ENCODE data around the gene PLA2G6. TPM values are rescaled to one million over a fixed set of nuclear protein-coding genes. Genes with fewer than 3 reads are reported as not detected.

Gene PLA2G6
- total RNA-seq, 4 donors from 2014 or later, result 29.2 to 129 (median 44.1) TPM

- TF ChIP-seq, protein P1, sequence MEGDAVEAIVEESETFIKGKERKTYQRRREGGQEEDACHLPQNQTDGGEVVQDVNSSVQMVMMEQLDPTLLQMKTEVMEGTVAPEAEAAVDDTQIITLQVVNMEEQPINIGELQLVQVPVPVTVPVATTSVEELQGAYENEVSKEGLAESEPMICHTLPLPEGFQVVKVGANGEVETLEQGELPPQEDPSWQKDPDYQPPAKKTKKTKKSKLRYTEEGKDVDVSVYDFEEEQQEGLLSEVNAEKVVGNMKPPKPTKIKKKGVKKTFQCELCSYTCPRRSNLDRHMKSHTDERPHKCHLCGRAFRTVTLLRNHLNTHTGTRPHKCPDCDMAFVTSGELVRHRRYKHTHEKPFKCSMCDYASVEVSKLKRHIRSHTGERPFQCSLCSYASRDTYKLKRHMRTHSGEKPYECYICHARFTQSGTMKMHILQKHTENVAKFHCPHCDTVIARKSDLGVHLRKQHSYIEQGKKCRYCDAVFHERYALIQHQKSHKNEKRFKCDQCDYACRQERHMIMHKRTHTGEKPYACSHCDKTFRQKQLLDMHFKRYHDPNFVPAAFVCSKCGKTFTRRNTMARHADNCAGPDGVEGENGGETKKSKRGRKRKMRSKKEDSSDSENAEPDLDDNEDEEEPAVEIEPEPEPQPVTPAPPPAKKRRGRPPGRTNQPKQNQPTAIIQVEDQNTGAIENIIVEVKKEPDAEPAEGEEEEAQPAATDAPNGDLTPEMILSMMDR (IDR thresholded peaks at IDR 0.05; ENCODE audit: low read depth), result no peak
These were observed 29.9 kb upstream of the PLA2G6 start for GRCh38 chr22:38211556-38211955.

GRCh38 chr22:38208551-38208968 is 26.9 kb upstream of the PLA2G6 start:
- TF ChIP-seq, protein P1 (IDR thresholded peaks at IDR 0.05; ENCODE audit: low read depth), result no peak

DNA sequence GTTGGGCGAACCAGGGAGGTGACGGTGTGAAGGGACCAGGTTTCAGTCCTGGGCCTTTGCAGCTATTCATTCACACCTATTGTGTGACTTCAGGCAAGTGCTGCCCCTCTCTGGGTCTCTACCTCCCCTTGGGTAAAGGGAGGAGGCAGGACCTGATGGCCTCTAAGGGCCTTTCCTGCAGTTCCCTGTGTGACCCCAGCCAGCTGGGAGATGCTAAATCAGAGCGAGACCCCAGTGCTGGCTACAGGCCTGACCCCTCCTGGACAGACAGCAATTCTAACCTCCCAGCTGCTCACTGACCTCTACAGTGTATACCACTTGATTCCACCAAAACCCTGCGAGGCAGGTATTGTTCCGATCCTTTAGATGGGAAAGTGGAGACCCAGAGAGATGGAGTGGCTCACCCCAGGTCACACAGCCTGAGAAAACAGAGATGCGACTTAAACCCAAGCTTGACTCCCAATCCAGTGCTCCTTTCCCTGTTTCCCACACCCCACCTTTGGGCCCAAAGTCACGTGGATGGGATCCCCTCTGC is 26.3 kb upstream of the PLA2G6 start:
- TF ChIP-seq, protein P1 (IDR thresholded peaks at IDR 0.05; ENCODE audit: low read depth), result no peak

DNA sequence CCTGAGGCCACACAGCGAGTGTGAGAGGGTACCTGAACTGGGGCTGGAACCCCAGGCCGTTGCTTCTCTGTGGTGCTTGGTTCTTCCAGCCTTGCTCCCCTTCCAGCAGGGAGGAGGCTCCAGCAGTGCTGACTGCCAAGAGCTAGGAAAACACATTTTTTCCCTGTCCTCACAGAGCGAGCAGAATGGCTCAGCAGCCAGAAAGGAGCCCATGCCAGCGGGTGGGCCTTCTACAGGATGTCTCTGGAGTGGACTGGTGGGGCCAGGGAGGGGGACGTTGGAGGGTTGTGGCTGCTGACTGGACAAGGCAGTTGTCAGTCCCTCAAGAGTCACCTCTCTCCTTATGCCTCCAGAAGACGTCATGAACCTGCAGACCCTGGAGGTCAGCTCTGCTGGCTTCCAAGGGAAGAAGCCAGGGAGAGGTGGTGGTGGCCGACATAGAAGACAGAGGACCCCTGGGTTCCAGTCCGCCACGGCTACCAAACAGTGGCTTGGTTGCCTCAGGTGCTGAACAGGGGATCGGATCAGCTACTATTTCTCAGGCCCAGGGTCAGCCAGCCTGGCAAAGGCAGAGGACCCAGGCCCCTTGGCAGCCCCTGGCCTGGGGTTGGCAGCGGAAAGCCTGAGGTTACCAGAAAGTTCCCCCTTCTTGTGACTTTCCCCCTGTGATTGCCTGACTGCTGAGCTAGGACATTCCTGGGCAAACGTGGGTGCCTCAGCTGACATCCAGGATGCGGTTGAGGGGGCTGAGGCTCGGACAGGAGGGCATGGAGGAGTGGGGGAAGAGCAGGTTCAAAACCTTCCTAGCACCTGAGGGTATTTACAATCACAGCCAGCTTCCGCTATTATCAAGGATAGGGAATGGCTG is 23.9 kb upstream of the PLA2G6 start:
- TF ChIP-seq, protein P1 (IDR thresholded peaks at IDR 0.05; ENCODE audit: low read depth), result no peak

DNA sequence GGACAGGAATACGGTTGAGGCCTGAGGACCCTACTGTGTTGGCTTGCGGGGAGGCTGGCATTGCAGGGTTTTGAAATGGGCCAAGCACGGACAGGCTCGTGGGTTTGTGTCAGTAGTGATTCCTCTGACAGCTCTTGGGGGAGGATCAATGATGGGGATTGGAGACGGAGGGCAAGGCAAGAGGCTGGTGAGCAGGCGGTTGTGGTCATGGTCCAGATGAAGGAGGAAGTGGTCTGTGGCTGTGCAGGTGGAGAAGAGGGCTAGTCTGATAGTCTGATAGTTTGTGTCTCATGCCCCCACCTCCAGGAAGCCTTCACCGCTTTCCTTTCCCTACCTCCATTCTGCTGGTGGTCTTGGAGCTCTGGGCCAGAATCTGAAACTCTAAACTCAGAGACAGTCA is 23.2 kb upstream of the PLA2G6 start:
- TF ChIP-seq, protein P1 (IDR thresholded peaks at IDR 0.05; ENCODE audit: low read depth), result no peak

DNA sequence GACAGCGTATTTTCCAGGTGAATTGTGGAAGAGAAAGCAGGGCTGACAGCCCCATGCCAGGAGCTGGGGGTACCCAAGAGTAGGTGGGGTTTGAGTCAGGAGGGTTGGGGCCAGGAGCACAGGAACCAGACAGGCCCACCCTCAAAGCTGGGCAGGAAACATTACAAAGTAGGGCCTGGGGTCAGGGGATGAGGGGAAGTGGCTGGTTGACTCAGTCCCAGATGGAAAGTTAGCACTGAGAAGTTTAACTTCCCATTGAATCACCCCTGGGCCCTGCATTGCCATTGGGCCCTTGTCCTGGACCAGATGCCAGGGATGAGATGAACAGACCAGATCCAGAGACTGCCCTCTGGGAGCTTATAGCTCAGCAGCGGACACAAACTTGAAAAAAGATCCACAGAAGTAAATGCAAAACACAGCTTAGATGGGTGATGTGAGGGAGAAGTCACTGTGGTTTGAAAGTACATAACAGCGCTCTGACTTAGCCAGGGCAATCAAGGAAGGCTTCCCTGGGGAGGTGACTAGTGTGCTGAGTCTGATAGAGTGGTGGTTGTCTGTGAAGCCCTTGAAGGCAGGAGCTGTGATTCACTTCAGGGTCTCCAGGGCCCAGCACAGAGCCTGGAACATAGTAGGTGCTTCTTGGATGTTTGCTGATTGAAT is 22.4 kb upstream of the PLA2G6 start:
- TF ChIP-seq, protein P1 (IDR thresholded peaks at IDR 0.05; ENCODE audit: low read depth), result no peak

All from subcutaneous adipose tissue (tissue), 4 donors.